ENCODE data around the gene MEGF10. TPM values are rescaled to one million over a fixed set of nuclear protein-coding genes. Genes with fewer than 3 reads are reported as not detected.
"Not testable (repeated sequence)": the region's sequence is repeated elsewhere in the genome, so short reads cannot be mapped to it uniquely, and the experiment has no call there.

MEGF10 gene
- total RNA-seq, 1 donor from 2014 or later: 0.63 TPM

- DNase-seq (ENCODE audit: low spot score): no peak
These were observed 6.9 kb downstream of the MEGF10 start for GRCh38 chr5:127297348-127298035.

- DNase-seq (ENCODE audit: low spot score): no peak
These were observed 7.4 kb downstream of the MEGF10 start for GRCh38 chr5:127298036-127298429.

- no peak for DNase-seq (ENCODE audit: low spot score)
These were observed 8.1 kb downstream of the MEGF10 start for GRCh38 chr5:127298656-127299055.

GRCh38 chr5:127299678-127300077 is 9.1 kb downstream of the MEGF10 start:
- no peak for DNase-seq (ENCODE audit: low spot score)

GRCh38 chr5:127302509-127302908 is 11.9 kb downstream of the MEGF10 start:
- no peak for DNase-seq (ENCODE audit: low spot score)

- no peak for DNase-seq (ENCODE audit: low spot score)
These were observed 12.8 kb downstream of the MEGF10 start for GRCh38 chr5:127303404-127303803.

GRCh38 chr5:127305493-127305892 is 14.9 kb downstream of the MEGF10 start:
- DNase-seq (ENCODE audit: low spot score): no peak

- DNase-seq (ENCODE audit: low spot score): no peak
These were observed 15.4 kb downstream of the MEGF10 start for GRCh38 chr5:127306036-127306435.

- no peak for DNase-seq (ENCODE audit: low spot score)
These were observed 16.1 kb downstream of the MEGF10 start for GRCh38 chr5:127306647-127307046.

- no peak for DNase-seq (ENCODE audit: low spot score)
These were observed 17.3 kb downstream of the MEGF10 start for GRCh38 chr5:127307868-127308267.

- not testable (repeated sequence) for DNase-seq (ENCODE audit: low spot score)
These were observed 17.7 kb downstream of the MEGF10 start for GRCh38 chr5:127308325-127308724.

GRCh38 chr5:127308945-127309344 is 18.3 kb downstream of the MEGF10 start:
- DNase-seq (ENCODE audit: low spot score): no peak

- DNase-seq (ENCODE audit: low spot score): no peak
These were observed 20.8 kb downstream of the MEGF10 start for GRCh38 chr5:127311349-127311748.

GRCh38 chr5:127311781-127312525 is 21.4 kb downstream of the MEGF10 start:
- no peak for DNase-seq (ENCODE audit: low spot score)

- no peak for DNase-seq (ENCODE audit: low spot score)
These were observed 22.8 kb downstream of the MEGF10 start for GRCh38 chr5:127313379-127313778.

GRCh38 chr5:127313847-127314473 is 23.4 kb downstream of the MEGF10 start:
- peak; percentile 58 for DNase-seq (ENCODE audit: low spot score)

- peak; percentile 46 for DNase-seq (ENCODE audit: low spot score)
These were observed 25.4 kb downstream of the MEGF10 start for GRCh38 chr5:127316011-127316410.

- not testable (repeated sequence) for DNase-seq (ENCODE audit: low spot score)
These were observed 26.8 kb downstream of the MEGF10 start for GRCh38 chr5:127317385-127317784.

GRCh38 chr5:127320032-127320965 is 29.7 kb downstream of the MEGF10 start:
- no peak for DNase-seq (ENCODE audit: low spot score)

GRCh38 chr5:127321465-127321864 is 30.9 kb downstream of the MEGF10 start:
- DNase-seq (ENCODE audit: low spot score): no peak

GRCh38 chr5:127322403-127322802 is 31.8 kb downstream of the MEGF10 start:
- no peak for DNase-seq (ENCODE audit: low spot score)

GRCh38 chr5:127324756-127325155 is 34.2 kb downstream of the MEGF10 start:
- DNase-seq (ENCODE audit: low spot score): no peak

All from mucosa of gallbladder (tissue), 1 donor.